Fibroblast of gingiva (primary cell): Measurements from ENCODE around the gene DENND1A.
A peak's percentile ranks its signal among the peaks of the same experiment; 100 is the strongest.
"Not testable (repeated sequence)": the region's sequence is repeated elsewhere in the genome, so short reads cannot be mapped to it uniquely, and the experiment has no call there.

ENCODE experiments used
- DNase-seq: peaks from one replicate; pipeline ENCODE4 v3.0.0-alpha.2; 2011; ENCODE audit warnings: low read depth

The DENND1A gene

GRCh38 chr9:123923377-123923776, 6.5 kb downstream of the DENND1A start:
- DNase-seq = no peak

GRCh38 chr9:123922911-123923310, 7.0 kb downstream of the DENND1A start:
- no peak for DNase-seq

GRCh38 chr9:123922431-123922830, 7.5 kb downstream of the DENND1A start:
- DNase-seq = no peak

GRCh38 chr9:123914517-123915196, 15.3 kb downstream of the DENND1A start:
- no peak for DNase-seq

- DNase-seq = no peak
These were observed 17.6 kb downstream of the DENND1A start for GRCh38 chr9:123912167-123912897.

GRCh38 chr9:123911024-123911423, 18.9 kb downstream of the DENND1A start:
- no peak for DNase-seq

GRCh38 chr9:123909192-123909591, 20.7 kb downstream of the DENND1A start:
- DNase-seq = not testable (repeated sequence)

- not testable (repeated sequence) for DNase-seq
These were observed 26.4 kb downstream of the DENND1A start for GRCh38 chr9:123903550-123903949.

- DNase-seq = no peak
These were observed 35.1 kb downstream of the DENND1A start for GRCh38 chr9:123894822-123895221.

- peak; percentile 40 for DNase-seq
These were observed 36.0 kb downstream of the DENND1A start for GRCh38 chr9:123893831-123894460.

- DNase-seq = no peak
These were observed 36.8 kb downstream of the DENND1A start for GRCh38 chr9:123893115-123893514.

- DNase-seq = no peak
These were observed 42.1 kb downstream of the DENND1A start for GRCh38 chr9:123887837-123888236.

- DNase-seq = not testable (repeated sequence)
These were observed 44.1 kb downstream of the DENND1A start for GRCh38 chr9:123885834-123886233.

GRCh38 chr9:123883634-123884033, 46.3 kb downstream of the DENND1A start:
- DNase-seq = no peak

- no peak for DNase-seq
These were observed 48.3 kb downstream of the DENND1A start for GRCh38 chr9:123881604-123882003.

- DNase-seq = no peak
These were observed 49.5 kb downstream of the DENND1A start for GRCh38 chr9:123880420-123880819.

- DNase-seq = no peak
These were observed 53.2 kb downstream of the DENND1A start for GRCh38 chr9:123876750-123877149.

- DNase-seq = no peak
These were observed 57.2 kb downstream of the DENND1A start for GRCh38 chr9:123872710-123873109.

- DNase-seq = peak; percentile 60
These were observed 58.1 kb downstream of the DENND1A start for GRCh38 chr9:123871781-123872180.

- no peak for DNase-seq
These were observed 61.9 kb downstream of the DENND1A start for GRCh38 chr9:123868002-123868401.

- DNase-seq = no peak
These were observed 62.9 kb downstream of the DENND1A start for GRCh38 chr9:123867034-123867433.

- peak; percentile 30 for DNase-seq
These were observed 63.4 kb downstream of the DENND1A start for GRCh38 chr9:123866497-123866896.
